H1 (cell line): ENCODE measurements around the gene CDYL.

ENCODE experiments used
- ASH2L ChIP-seq: fragments of 200-600, 300-600 bp; sonication (generic); IDR thresholded peaks from one replicate; pipeline ENCODE4 v1.7.1; 2017; ENCODE audit warnings: low read length
- ATF2 ChIP-seq: IDR thresholded peaks from 2 replicates; pipeline ENCODE4 v1.6.1; 2012; ENCODE audit warnings: low read length, inconsistent platforms
- CEBPB ChIP-seq: IDR thresholded peaks from 2 replicates; pipeline ENCODE4 v1.6.1; 2012; ENCODE audit warnings: low read depth, low read length
- CTCF ChIP-seq, 3 experiments: IDR thresholded peaks; 1 replicate in 2 of 3; 2 replicates in 1 of 3; pipeline versions ENCODE4 v1.5.1 to v1.6.1; 2011; ENCODE audit warnings: low read length in 3 of 3, mild to moderate bottlenecking in 3 of 3, inconsistent platforms in 2 of 3, low read depth in 1 of 3, moderate library complexity in 1 of 3; ENCODE audit not compliant: insufficient read depth in 1 of 3; ENCODE audit errors: control extremely low read depth in 1 of 3
- HDAC6 ChIP-seq: IDR thresholded peaks from one replicate; pipeline ENCODE4 v1.7.1; 2012; ENCODE audit warnings: low read depth, mild to moderate bottlenecking, inconsistent platforms, low read length, moderate library complexity
- KDM1A ChIP-seq: fragments of 200-600, 300-600 bp; sonication (generic); IDR thresholded peaks from 2 replicates; pipeline ENCODE4 v1.7.1; 2016; ENCODE audit warnings: mild to moderate bottlenecking, low read length, borderline replicate concordance
- MAFK ChIP-seq: IDR thresholded peaks from 2 replicates; pipeline ENCODE4 v1.6.1; 2012; ENCODE audit warnings: low read depth, mild to moderate bottlenecking, improper control_type of control experiment, low read length
- SIX5 ChIP-seq: IDR thresholded peaks from 2 replicates; pipeline ENCODE4 v1.6.1; 2011; ENCODE audit warnings: mild to moderate bottlenecking, low read depth, low read length
- SRF ChIP-seq: IDR thresholded peaks from 2 replicates; pipeline ENCODE4 v1.6.1; 2011; ENCODE audit warnings: mild to moderate bottlenecking, low read depth, low read length, moderate library complexity

- TF ChIP-seq MAFK (no peak), CTCF (IDR thresholded peaks at IDR 0.05; ENCODE audit: control extremely low read depth in 1 of 3, insufficient read depth in 1 of 3, low read depth in 1 of 3, low read length in 3 of 3) (peak in 2 of 3 experiments; percentile 16 to 19; a peak in 2 of 4 replicates), CEBPB (no peak), HDAC6 (no peak), KDM1A (no peak), SIX5 (no peak), ATF2 (no peak), ASH2L (no peak), SRF (no peak)
Measured at GRCh38 chr6:4997862-4998261, 221.7 kb downstream of the CDYL start.
